Activated B cell treated with CpG ODN at 0.5 μM for 24 hours (primary cell): Measurements from ENCODE around the gene POMT2. TPM values are rescaled to one million over a fixed set of nuclear protein-coding genes. Genes with fewer than 3 reads are reported as not detected.

ENCODE experiments used
- ATAC-seq: fragments of 200-7000 bp; cut with Tn5 transposase; one replicate; pipeline ENCODE4 v1.10.0; 2021; ENCODE audit warnings: low read depth, mild to moderate bottlenecking, moderate library complexity
- CTCF ChIA-PET: fragments of 350-600 bp; sonication (Branson Sonifier 250); formaldehyde crosslinking; loops from one replicate; lab custom pipeline; 2021; ENCODE audit warnings: antibody characterized with exemption; lab: Charles Lee
- POLR2A ChIA-PET: fragments of 350-600 bp; sonication (Branson Sonifier 250); formaldehyde crosslinking; loops from one replicate; lab custom pipeline; 2021; ENCODE audit warnings: antibody characterized with exemption; lab: Charles Lee
- DNase-seq: peaks from one replicate; pipeline ENCODE4 v3.0.0; 2022
- H3K27ac Mint-ChIP-seq: one replicate; pipeline ENCODE4 v1.8.0; 2020; ENCODE audit warnings: mixed read lengths
- H3K27me3 Mint-ChIP-seq: one replicate; pipeline ENCODE4 v1.8.0; 2021; ENCODE audit warnings: mixed read lengths
- H3K36me3 Mint-ChIP-seq: one replicate; pipeline ENCODE4 v1.8.0; 2021; ENCODE audit warnings: low read depth, mixed read lengths
- H3K4me1 Mint-ChIP-seq: one replicate; pipeline ENCODE4 v1.8.0; 2021; ENCODE audit warnings: mixed read lengths
- H3K4me3 Mint-ChIP-seq: one replicate; pipeline ENCODE4 v1.8.0; 2020; ENCODE audit warnings: mild to moderate bottlenecking, mixed read lengths
- H3K9me3 Mint-ChIP-seq: one replicate; pipeline ENCODE4 v1.8.0; 2020; ENCODE audit warnings: mixed read lengths
- intact Hi-C: fragments of 100-400 bp; cut with micrococcal nuclease; formaldehyde crosslinking; loops from one replicate; pipeline ENCODE4 v1.15.1; 2024
- total RNA-seq: library from RNA; stranded (reverse); gene quantifications from 2 replicates; pipeline ENCODE4 v1.2.3, GENCODE V29; 2022
- TF ChIP-seq, protein P1 (sequence below): fragments of 200-600 bp; IDR thresholded peaks from one replicate; pipeline ENCODE4 v1.8.0; 2022; ENCODE audit warnings: antibody characterized with exemption, mild to moderate bottlenecking

Gene POMT2
- total RNA-seq, 1 donor from 2014 or later: 30.8 TPM

DNA sequence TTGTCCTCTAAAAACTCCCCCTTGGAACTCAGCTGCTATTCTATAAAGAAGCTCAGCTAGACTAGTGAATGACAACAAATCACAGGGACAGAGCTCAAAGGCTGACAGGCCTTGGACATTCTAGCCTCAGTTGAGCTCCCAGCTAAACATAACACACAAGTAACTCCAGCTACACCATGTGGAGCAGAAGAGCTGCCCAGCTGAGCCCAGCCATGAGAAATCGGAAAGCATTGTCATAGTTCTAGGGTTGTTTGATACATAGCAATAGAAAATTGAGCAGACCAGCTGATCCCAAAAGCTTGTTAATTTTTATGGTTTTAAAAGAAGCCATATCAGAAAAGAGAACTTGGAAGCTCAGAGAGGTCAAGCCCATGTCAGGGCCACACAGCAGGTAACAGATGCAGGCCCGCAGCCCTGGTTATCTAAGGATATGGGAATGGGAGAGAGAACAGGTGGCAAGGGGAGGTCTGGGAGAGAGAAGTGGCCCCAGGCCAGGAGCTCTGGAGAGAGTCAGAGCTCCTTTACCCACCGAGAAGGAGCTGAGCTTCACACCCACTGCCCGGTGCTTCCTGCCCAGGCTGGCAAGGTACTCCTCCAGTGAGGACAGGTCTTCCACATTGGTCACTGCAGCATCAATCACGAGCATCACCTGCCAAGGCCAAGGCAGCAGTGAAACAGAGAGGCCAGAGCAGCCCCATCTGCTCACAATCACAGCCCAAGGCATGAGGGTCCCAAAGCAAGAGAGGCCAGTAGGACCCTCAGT lies 52.6 kb downstream of the POMT2 start:
- no peak overlapping the region for H3K27ac Mint-ChIP-seq
- ChIA-PET POLR2A (no interaction called here), CTCF (no interaction called here)
- TF ChIP-seq, protein P1, sequence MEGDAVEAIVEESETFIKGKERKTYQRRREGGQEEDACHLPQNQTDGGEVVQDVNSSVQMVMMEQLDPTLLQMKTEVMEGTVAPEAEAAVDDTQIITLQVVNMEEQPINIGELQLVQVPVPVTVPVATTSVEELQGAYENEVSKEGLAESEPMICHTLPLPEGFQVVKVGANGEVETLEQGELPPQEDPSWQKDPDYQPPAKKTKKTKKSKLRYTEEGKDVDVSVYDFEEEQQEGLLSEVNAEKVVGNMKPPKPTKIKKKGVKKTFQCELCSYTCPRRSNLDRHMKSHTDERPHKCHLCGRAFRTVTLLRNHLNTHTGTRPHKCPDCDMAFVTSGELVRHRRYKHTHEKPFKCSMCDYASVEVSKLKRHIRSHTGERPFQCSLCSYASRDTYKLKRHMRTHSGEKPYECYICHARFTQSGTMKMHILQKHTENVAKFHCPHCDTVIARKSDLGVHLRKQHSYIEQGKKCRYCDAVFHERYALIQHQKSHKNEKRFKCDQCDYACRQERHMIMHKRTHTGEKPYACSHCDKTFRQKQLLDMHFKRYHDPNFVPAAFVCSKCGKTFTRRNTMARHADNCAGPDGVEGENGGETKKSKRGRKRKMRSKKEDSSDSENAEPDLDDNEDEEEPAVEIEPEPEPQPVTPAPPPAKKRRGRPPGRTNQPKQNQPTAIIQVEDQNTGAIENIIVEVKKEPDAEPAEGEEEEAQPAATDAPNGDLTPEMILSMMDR: no peak
- no peaks in the 10 kb centered on the region for H3K36me3 Mint-ChIP-seq
- intact Hi-C loops: no loop called here
- ATAC-seq: no peak
- H3K4me3 Mint-ChIP-seq: no peak overlapping the region
- peaks cover 26% of the 10 kb centered on the region for H3K27me3 Mint-ChIP-seq
- DNase-seq: no peak
- peaks cover 9% of the 10 kb centered on the region for H3K4me1 Mint-ChIP-seq
- H3K9me3 Mint-ChIP-seq: no peaks in the 10 kb centered on the region

GRCh38 chr14:77266336-77266735 lies 54.3 kb downstream of the POMT2 start:
- ATAC-seq (no peak), DNase-seq (no peak)
- intact Hi-C loops: no loop called here
- Mint-ChIP-seq H3K9me3 (no peaks in the 10 kb centered on the region), H3K36me3 (no peaks in the 10 kb centered on the region), H3K27ac (no peak overlapping the region), H3K4me3 (no peak overlapping the region), H3K27me3 (peaks cover 17% of the 10 kb centered on the region), H3K4me1 (peaks cover 9% of the 10 kb centered on the region)
- TF ChIP-seq, protein P1: no peak
- ChIA-PET CTCF (no interaction called here), POLR2A (no interaction called here)

DNA sequence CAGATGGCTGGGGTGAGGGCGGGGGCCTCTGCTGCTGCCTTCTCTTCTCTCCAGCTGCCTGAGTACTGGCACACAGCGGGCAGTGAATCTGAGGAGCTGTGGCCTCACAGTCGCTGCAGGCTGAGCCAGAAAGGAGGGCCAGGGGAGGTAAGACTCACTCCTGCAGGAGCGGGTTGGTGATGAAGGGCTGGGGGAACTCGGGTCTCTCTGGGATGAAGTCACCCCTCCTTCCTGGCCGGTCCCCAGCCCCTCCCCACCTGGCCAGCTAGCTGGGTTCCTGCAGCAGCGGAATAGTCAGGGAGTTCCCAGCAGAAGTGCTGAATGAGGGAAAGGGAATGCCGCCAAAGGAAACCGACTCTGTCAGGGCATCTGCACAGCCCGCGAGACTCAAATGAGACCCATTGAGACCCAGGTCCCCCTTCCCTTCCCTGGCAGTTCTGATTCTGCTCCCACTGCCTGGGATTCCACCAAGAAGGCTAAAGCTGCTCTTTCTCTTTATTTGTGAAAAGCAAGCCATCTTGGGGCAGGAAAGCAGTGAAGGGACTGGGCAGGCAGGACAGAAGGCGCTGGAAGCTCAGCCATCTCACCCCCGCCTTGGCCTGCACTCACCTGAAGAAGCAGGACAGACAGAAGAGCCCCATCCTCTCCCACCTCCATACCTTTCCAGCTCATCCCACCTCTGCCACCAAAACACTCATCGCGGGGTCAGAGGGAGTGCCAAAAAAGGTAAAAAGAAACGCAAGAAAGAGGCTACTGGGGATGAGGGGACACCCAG lies 54.9 kb downstream of the POMT2 start:
- Mint-ChIP-seq H3K36me3 (no peaks in the 10 kb centered on the region), H3K4me1 (peaks cover 9% of the 10 kb centered on the region), H3K27ac (no peak overlapping the region), H3K4me3 (no peak overlapping the region), H3K27me3 (peaks cover 18% of the 10 kb centered on the region), H3K9me3 (no peaks in the 10 kb centered on the region)
- ChIA-PET CTCF (no interaction called here), POLR2A (no interaction called here)
- no peak for DNase-seq
- TF ChIP-seq, protein P1: no peak
- no peak for ATAC-seq
- intact Hi-C loops: no loop called here

DNA sequence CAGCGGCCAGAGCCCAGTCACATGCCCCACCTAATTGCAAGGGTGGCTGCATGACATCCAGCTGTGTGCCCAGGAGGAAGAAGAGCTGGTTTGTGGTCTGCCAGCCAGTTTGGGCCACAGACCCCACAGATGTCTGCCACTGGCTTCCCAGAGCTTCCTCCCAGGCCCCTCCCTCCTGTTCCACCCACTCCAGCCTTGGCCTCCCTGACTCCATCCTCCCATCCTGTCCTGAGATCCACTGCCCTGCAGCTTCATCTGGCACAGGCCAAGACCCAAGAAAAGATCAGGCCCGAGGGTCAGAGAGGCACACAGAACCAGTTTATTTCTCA lies 55.5 kb downstream of the POMT2 start:
- intact Hi-C loops: no loop called here
- no peak for ATAC-seq
- Mint-ChIP-seq H3K9me3 (no peaks in the 10 kb centered on the region), H3K4me1 (peaks cover 9% of the 10 kb centered on the region), H3K36me3 (no peaks in the 10 kb centered on the region), H3K27me3 (peaks cover 18% of the 10 kb centered on the region), H3K27ac (no peak overlapping the region), H3K4me3 (no peak overlapping the region)
- TF ChIP-seq, protein P1: no peak
- DNase-seq: no peak
- ChIA-PET CTCF (no interaction called here), POLR2A (no interaction called here)

DNA sequence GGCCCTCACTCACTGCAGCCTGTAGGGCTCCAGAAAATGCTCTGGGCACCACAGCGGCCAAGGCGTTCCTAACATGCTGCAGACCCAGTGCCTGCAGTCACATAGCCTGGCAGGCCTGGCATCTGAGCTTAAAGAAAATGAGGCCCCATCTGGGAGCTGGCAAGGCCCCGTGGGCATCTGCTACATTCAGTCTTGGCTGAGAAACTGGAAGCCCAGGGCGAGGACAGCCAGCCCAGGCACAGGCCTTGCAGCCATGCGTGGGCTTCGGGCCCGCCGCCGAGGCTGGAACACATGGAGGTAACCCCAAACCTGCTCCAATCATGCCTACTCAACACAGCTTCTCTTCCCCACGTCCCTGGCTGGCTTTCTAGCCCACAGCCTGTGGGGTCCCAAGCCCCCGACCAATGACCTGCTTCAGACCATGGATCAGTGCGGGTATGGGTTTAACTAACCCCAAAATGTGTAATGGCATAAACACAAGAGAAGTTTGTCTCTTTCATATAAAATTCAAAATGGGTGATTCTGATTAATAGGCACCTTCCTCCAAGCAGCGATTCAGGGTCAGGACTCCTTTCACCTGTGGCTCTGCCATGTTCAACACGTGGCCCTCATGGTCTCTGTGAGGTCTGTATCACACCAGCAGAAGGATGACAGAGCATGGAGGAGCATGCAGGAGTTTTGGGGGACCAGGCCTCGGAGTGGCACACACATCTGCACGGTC lies 56.1 kb downstream of the POMT2 start:
- H3K9me3 Mint-ChIP-seq: no peaks in the 10 kb centered on the region
- POLR2A ChIA-PET: no interaction called here
- H3K36me3 Mint-ChIP-seq: no peaks in the 10 kb centered on the region
- CTCF ChIA-PET: no interaction called here
- DNase-seq: no peak
- ATAC-seq: no peak
- no peak overlapping the region for H3K4me3 Mint-ChIP-seq
- peaks cover 20% of the 10 kb centered on the region for H3K27me3 Mint-ChIP-seq
- H3K27ac Mint-ChIP-seq: no peak overlapping the region
- H3K4me1 Mint-ChIP-seq: peaks cover 6% of the 10 kb centered on the region
- intact Hi-C loops: no loop called here
- TF ChIP-seq, protein P1: no peak
